C4-2B (cell line): Measurements from ENCODE around the gene OR4D2.

Experiments
- ZFX ChIP-seq: fragments of 450-650 bp; IDR thresholded peaks from 2 replicates; pipeline ENCODE4 v1.6.1; 2017
- TF ChIP-seq, protein P1 (sequence below): fragments of 450-650 bp; conservative IDR thresholded peaks from 2 replicates; pipeline ENCODE4 v1.5.1; 2017; ENCODE audit warnings: mild to moderate bottlenecking

DNA sequence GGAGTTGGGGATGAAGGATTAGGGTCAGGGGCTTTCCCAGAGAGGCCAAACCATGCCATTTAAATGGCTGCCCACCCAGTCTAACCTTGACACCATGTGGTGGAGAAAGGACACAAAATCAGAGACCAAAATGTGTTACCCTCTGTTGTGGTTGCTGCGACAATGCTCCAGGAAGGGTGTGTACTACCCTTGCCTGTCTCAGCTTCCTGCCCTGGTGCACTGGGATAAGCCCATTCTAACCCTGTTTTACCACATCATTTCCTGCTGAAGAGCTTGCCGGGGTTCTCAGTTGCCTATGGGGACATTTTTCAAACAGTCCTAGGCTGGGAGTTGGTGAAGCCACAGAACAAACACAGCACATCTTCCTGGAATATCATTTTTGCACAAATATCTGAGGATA is 13.7 kb upstream of the OR4D2 start:
- TF ChIP-seq, protein P1, sequence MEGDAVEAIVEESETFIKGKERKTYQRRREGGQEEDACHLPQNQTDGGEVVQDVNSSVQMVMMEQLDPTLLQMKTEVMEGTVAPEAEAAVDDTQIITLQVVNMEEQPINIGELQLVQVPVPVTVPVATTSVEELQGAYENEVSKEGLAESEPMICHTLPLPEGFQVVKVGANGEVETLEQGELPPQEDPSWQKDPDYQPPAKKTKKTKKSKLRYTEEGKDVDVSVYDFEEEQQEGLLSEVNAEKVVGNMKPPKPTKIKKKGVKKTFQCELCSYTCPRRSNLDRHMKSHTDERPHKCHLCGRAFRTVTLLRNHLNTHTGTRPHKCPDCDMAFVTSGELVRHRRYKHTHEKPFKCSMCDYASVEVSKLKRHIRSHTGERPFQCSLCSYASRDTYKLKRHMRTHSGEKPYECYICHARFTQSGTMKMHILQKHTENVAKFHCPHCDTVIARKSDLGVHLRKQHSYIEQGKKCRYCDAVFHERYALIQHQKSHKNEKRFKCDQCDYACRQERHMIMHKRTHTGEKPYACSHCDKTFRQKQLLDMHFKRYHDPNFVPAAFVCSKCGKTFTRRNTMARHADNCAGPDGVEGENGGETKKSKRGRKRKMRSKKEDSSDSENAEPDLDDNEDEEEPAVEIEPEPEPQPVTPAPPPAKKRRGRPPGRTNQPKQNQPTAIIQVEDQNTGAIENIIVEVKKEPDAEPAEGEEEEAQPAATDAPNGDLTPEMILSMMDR, result no peak
- TF ChIP-seq ZFX, result no peak
